Panc1 (cell line): ENCODE data around the gene CCL22.

Experiments
- CTCF ChIP-seq: fragments of 450-650 bp; IDR thresholded peaks from 2 replicates; pipeline ENCODE4 v1.5.1; 2017; ENCODE audit warnings: mild to moderate bottlenecking
- POLR2AphosphoS5 ChIP-seq: IDR thresholded peaks from 2 replicates; pipeline ENCODE4 v1.6.1; 2012; ENCODE audit warnings: mild to moderate bottlenecking, low read depth, low read length, moderate library complexity
- REST ChIP-seq, 2 experiments: IDR thresholded peaks; 2 replicates each; pipeline ENCODE4 v1.6.1; 2011 to 2012; ENCODE audit warnings: low read depth in 2 of 2, control low read depth in 1 of 2, low read length in 1 of 2, mild to moderate bottlenecking in 1 of 2, moderate library complexity in 1 of 2; ENCODE audit not compliant: insufficient read depth in 1 of 2
- TCF7L2 ChIP-seq: IDR thresholded peaks from 2 replicates; pipeline ENCODE4 v1.6.1; 2011; ENCODE audit warnings: mild to moderate bottlenecking, low read depth, low read length, inconsistent platforms

GRCh38 chr16:57313509-57313908 lies 45.1 kb upstream of the CCL22 start:
- TF ChIP-seq POLR2AphosphoS5 (no peak), CTCF (no peak), REST (IDR thresholded peaks at IDR 0.05; ENCODE audit: insufficient read depth in 1 of 2, low read depth in 2 of 2, low read length in 1 of 2) (no peak), TCF7L2 (no peak)
